ENCODE results near the gene TNFRSF1B.

TNFRSF1B gene

GRCh38 chr1:12166834-12167492 lies at the start of gene TNFRSF1B:
TNFRSF1B (plus strand) TSS chr1:12166991; CDS start chr1:12167092, 101 bp downstream.
- DNase-seq (ENCODE audit: low read depth in 1 of 2, low spot score in 1 of 2) = peak; percentile 45 to 57

- no peak for DNase-seq (ENCODE audit: low read depth in 1 of 2, low spot score in 1 of 2)
These were observed 45.4 kb upstream of the TNFRSF1B start for GRCh38 chr1:12121212-12122003.

GRCh38 chr1:12123172-12123571 lies 43.6 kb upstream of the TNFRSF1B start:
- no peak for DNase-seq (ENCODE audit: low read depth in 1 of 2, low spot score in 1 of 2)

GRCh38 chr1:12124693-12125421 lies 41.9 kb upstream of the TNFRSF1B start:
- DNase-seq (ENCODE audit: low read depth in 1 of 2, low spot score in 1 of 2) = peak; percentile 74 to 81

- no peak for DNase-seq (ENCODE audit: low read depth in 1 of 2, low spot score in 1 of 2)
These were observed 41.1 kb upstream of the TNFRSF1B start for GRCh38 chr1:12125422-12126355.

GRCh38 chr1:12126781-12127180 lies 40.0 kb upstream of the TNFRSF1B start:
- no peak for DNase-seq (ENCODE audit: low read depth in 1 of 2, low spot score in 1 of 2)

- peak in 1 of 2 donors; percentile 57 for DNase-seq (ENCODE audit: low read depth in 1 of 2, low spot score in 1 of 2)
These were observed 39.5 kb upstream of the TNFRSF1B start for GRCh38 chr1:12127206-12127810.

- DNase-seq (ENCODE audit: low read depth in 1 of 2, low spot score in 1 of 2) = no peak
These were observed 38.7 kb upstream of the TNFRSF1B start for GRCh38 chr1:12128120-12128519.

GRCh38 chr1:12129624-12130023 lies 37.2 kb upstream of the TNFRSF1B start:
- no peak for DNase-seq (ENCODE audit: low read depth in 1 of 2, low spot score in 1 of 2)

GRCh38 chr1:12130466-12131130 lies 36.2 kb upstream of the TNFRSF1B start:
- no peak for DNase-seq (ENCODE audit: low read depth in 1 of 2, low spot score in 1 of 2)

- DNase-seq (ENCODE audit: low read depth in 1 of 2, low spot score in 1 of 2) = no peak
These were observed 34.7 kb upstream of the TNFRSF1B start for GRCh38 chr1:12132078-12132477.

GRCh38 chr1:12134716-12135115 lies 32.1 kb upstream of the TNFRSF1B start:
- DNase-seq (ENCODE audit: low read depth in 1 of 2, low spot score in 1 of 2) = no peak

GRCh38 chr1:12135612-12136011 lies 31.2 kb upstream of the TNFRSF1B start:
- DNase-seq (ENCODE audit: low read depth in 1 of 2, low spot score in 1 of 2) = no peak

- DNase-seq (ENCODE audit: low read depth in 1 of 2, low spot score in 1 of 2) = no peak
These were observed 29.7 kb upstream of the TNFRSF1B start for GRCh38 chr1:12136916-12137610.

- no peak for DNase-seq (ENCODE audit: low read depth in 1 of 2, low spot score in 1 of 2)
These were observed 28.3 kb upstream of the TNFRSF1B start for GRCh38 chr1:12138196-12139168.

- DNase-seq (ENCODE audit: low read depth in 1 of 2, low spot score in 1 of 2) = no peak
These were observed 26.8 kb upstream of the TNFRSF1B start for GRCh38 chr1:12140016-12140415.

GRCh38 chr1:12140515-12141162 lies 26.2 kb upstream of the TNFRSF1B start:
- DNase-seq (ENCODE audit: low read depth in 1 of 2, low spot score in 1 of 2) = no peak
